PC-9 (cell line): ENCODE measurements around the gene FSIP1.

Source experiments
- CTCF ChIP-seq: fragments of 200-600 bp; sonication (generic); conservative IDR thresholded peaks from 2 replicates; pipeline ENCODE4 v1.6.1; 2017; ENCODE audit warnings: mixed run types, antibody characterized with exemption, mild to moderate bottlenecking, moderate library complexity
- EZH2 ChIP-seq: fragments of 200-600 bp; sonication (generic); IDR thresholded peaks from 2 replicates; pipeline ENCODE4 v1.8.0; 2017; ENCODE audit warnings: antibody characterized with exemption, low read depth

GRCh38 chr15:39625451-39625850 lies 157.2 kb downstream of the FSIP1 start:
- TF ChIP-seq CTCF (no peak), EZH2 (no peak)
